ENCODE measurements around the gene MORN3.
"Not testable (repeated sequence)": the region's sequence is repeated elsewhere in the genome, so short reads cannot be mapped to it uniquely, and the experiment has no call there.

Gene MORN3

GRCh38 chr12:121669521-121669900, at the start of gene MORN3:
Gene MORN3, minus strand, starts transcription at chr12:121669654. Its CDS starts 171 bp downstream, at chr12:121669483.
- no peak for DNase-seq

GRCh38 chr12:121718653-121719239, 49.3 kb upstream of the MORN3 start:
- no peak for DNase-seq

- DNase-seq, result peak; percentile 25
These were observed 47.7 kb upstream of the MORN3 start for GRCh38 chr12:121717041-121717699.

- no peak for DNase-seq
These were observed 46.5 kb upstream of the MORN3 start for GRCh38 chr12:121715862-121716435.

GRCh38 chr12:121715055-121715454, 45.6 kb upstream of the MORN3 start:
- not testable (repeated sequence) for DNase-seq

DNA sequence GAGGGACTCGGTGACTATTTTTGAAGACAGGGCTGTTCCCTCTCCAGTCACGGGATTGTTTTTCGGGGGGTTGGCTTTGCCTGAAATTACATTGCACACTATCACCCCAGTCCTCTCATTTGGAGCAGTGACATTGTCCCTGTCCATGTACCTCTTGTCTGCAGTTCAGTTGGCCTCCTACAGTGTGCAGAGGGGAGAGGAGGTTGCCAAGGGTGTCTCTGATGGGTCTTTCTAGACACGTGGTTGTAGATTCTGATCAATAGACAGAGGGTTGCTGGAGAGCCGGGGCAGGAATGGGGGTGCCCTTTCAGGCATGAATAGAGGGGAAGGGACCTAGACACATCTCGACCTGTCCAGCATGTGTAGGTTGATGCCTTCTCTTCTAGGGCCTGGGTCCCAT, 44.3 kb upstream of the MORN3 start:
- no peak for DNase-seq

GRCh38 chr12:121713257-121713777, 43.9 kb upstream of the MORN3 start:
- DNase-seq, result no peak

- peak; percentile 47 for DNase-seq
These were observed 43.2 kb upstream of the MORN3 start, which contains the start of gene TMEM120B for GRCh38 chr12:121712461-121713256. Gene TMEM120B, plus strand, starts transcription at chr12:121712752. Its CDS starts 144 bp downstream, at chr12:121712896.

DNA sequence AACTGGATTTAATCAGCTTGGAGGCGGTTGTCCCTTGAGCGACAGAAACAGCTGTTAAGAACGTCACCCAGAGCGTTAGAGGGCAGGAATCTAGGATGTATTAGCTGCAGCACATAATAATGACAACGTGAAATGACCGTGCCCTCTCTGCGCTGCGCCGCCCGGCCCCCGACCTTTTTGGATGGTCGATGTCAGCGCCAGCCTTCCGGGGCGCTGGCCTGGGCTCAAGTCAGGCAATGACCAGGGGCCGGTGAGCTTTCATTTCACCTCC, 42.7 kb upstream of the MORN3 start:
- no peak for DNase-seq

DNA sequence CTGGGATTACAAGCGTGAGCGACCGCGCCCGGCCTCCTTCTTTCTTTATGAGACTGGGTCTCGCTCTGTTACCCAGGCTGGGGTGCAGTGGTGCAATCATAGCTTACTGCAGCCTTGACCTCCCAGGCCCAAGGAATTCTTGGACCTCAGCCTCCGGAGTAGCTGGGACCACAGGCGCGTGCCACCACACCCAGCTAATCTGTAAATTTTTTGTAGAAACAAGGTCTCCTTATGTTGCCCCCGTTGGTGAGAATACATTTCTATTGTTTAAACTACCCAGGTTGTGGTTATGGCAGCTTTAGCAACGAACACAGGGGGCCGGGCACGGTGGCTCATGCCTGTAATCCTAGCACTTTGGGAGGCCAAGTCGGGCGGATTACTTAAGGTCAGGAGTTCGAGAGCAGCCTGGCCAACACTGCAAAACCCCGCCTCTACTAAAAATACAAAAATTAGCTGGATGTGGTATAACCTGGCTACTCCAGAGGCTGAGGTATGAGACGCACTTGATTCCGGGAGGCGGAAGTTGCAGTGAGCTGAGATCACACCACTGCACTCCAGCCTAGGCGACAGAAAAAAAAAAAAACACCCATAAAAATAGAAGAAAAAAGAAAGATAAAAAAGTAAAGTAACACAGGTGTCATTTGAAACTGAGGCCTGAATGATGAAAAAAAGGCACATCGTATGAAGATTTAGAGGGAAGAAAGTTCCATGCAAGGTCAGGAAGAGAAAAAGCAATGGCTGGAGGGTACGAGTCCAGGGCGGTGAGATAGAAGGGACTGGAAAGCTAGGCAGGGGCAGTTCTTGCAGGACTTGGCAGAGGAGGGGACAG, 42.1 kb upstream of the MORN3 start:
- DNase-seq, result no peak

DNA sequence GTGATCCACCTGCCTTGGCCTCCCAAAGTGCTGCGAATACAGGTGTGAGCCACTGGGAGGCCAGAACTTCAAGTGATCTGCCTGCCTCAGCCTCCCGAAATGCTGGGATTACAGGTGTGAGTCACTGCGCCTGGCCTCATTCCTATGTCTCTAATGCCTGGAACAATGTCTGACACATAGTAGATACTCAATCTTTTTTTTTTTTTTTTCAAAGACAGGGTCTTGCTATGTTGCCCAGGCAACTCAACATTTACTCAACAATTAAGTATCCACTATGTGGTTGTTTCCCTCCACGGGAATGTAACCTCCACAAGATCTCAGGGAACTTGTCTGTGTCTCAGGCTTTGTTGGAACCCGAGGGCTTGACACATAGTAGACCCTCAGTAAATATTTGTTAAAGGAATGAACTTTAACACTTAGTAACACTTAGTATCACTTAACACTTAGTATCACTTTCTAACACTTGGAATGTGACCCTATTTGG, 40.1 kb upstream of the MORN3 start:
- DNase-seq, result no peak

GRCh38 chr12:121709064-121709424, 39.6 kb upstream of the MORN3 start:
- not testable (repeated sequence) for DNase-seq

DNA sequence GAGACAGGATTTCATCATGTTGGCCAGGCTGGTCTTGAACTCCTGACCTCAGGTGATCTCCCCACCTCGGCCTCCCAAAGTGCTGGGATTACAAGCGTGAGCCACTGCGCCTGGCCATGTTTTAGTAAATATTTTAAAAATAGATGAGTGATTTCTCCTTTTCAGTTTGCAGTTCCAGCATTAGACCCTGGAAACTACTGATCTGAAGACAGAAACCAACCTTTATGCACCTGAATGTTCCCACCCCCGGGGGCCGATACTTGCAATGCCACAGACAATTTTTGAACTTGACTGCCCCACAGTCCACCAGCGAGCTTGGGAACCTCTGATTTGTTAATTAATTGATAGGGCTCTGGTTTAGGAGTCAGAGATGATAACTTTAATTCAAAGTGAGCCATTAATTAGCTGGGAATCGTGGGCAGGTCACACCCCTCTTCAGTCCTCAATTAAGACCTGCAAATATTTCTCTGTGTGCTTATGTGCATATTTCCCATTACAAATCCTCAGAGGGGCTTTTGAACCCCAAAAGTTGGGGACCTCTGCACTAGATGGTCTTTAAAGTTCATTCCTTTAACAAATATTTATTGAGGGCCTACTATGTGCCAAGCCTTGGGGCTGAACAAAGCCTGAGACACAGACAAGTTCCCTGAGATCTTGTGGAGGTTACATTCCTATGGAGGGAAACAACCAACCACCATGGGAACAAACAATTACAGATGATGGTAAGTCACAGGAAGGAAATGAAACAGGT, 39.0 kb upstream of the MORN3 start:
- no peak for DNase-seq

DNA sequence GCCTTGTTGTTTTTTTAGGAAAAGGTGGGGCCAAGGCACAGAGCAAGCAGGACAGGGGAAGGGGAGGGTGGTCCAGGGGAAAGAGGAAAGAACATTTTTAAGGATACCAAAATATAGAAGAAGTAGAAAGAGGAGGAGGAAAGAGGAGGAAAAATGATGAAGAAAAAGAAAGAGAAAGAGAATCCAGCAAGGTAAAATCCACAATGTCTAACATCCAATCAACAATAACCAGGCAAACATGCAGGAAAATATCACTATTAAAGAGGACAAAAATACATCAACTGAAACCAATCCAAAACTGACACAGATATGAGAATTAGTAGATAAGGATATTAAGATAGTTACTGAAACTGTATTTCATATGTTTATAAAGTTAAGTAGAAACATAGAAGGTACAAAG, 36.1 kb upstream of the MORN3 start:
- DNase-seq, result no peak

DNA sequence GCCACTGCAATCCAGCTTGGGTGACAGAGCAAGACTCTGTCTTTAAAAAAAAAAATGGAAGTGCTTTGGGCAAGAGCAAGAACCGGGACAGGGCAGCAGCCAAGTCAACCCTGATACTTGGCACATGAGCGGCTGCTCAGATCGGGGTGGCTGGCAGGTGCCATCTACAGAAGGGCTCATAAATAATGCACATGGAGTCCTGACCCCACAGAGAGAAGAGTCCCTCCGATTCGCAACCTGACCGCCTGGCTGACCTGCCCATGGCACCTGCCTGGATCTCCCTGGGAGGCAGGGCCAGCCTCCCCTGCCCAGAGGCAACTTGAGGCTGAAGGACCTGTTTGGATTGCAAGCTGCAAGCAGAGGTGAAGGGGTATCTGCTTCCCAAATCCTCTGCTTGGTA, 33.5 kb upstream of the MORN3 start:
- no peak for DNase-seq

DNA sequence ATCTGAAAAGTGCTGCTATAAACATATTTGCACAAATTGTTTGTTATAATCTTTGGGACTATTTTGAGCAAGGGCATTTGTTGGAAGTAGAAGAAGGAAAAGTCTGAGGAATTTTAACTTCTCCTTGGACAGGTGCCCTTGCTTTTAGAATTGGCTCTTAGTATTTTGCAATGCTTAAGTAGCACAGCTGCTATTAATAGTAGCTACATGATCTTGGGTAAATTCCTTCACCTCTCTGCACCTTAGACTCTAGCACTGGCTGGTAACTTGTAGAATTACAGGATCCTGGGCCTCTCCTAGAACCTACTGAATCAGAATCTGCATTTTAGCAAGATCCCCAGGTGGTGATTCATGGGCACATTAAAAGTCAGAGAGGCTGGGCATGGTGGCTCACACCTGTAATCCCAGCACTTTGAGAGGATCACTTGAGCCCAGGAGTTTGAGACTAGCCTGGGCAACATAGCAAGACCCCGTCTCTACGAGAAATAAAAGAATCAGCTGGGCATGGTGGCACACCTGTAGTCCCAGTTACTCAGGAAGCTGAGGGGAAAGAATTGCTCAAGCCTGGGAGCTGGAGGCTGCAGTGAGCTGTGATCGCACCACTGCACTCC, 32.3 kb upstream of the MORN3 start:
- DNase-seq, result no peak

DNA sequence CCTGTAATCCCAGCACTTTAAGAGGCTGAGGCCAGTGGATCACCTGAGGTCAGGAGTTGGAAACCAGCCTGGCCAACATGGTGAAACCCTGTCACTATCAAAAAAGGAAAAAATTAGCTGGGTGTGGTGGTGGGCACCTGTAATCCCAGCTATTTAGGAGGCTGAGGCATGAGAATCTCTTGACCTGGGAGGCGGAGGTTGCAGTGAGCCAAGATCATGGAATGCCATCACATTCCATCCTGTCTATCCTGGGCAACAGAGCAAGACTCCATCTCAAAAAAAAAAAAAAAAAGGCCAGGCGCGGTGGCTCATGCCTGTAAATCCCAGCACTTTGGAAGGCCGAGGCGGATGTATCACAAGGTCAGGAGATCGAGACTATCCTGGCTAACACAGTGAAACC, 28.4 kb upstream of the MORN3 start:
- DNase-seq, result not testable (repeated sequence)

GRCh38 chr12:121697093-121697698, 27.7 kb upstream of the MORN3 start:
- peak; percentile 44 for DNase-seq

GRCh38 chr12:121693155-121693687, 23.8 kb upstream of the MORN3 start:
- DNase-seq, result no peak

DNA sequence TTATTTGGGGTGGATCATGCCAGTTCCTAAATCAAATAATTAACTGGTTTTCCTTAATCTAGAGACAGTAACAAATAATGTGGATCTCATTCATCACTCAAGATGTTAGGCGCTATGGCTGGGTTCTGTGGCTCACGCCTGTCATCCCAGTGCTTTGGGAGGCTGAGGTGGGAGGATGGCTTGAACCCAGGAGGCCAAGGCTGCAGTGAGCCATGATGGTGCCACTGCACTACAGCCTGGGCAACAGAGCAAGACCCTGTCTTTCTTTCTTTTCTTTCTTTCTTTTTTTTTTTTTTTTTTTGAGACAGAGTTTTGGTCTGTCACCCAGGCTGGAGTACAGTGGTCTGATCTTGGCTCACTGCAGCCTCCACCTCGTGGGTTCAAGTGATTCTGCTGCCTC, 23.3 kb upstream of the MORN3 start:
- DNase-seq, result not testable (repeated sequence)

DNA sequence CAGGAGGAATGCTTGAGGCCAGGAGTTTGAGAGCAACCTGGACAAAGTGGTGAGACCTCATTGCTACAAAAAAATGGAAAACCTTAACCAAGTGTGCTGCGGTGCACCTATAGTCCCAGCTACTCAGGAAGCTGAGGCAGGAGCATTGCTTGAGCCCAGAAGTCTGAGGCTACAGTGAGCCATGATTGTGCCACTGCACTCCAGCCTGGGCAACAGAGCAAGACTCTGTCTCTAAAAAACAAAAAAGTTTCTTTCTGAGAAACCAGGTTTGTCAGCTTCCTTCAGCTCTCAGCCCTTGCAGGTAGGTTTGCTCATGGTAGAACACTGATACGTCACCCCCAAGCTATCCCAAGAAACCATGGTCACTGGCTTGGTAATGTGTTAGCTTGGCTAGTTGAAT, 20.0 kb upstream of the MORN3 start:
- DNase-seq, result no peak
